ENCODE measurements around the gene ORAI1. TPM values are rescaled to one million over a fixed set of nuclear protein-coding genes. Genes with fewer than 3 reads are reported as not detected.
A peak's percentile ranks its signal among the peaks of the same experiment; 100 is the strongest.

ORAI1 gene
- total RNA-seq, result 10 to 100 TPM in 2 of 4 donors, 1 to 10 TPM in 2; 7.1 to 17.7 (median 13.5) TPM

DNA sequence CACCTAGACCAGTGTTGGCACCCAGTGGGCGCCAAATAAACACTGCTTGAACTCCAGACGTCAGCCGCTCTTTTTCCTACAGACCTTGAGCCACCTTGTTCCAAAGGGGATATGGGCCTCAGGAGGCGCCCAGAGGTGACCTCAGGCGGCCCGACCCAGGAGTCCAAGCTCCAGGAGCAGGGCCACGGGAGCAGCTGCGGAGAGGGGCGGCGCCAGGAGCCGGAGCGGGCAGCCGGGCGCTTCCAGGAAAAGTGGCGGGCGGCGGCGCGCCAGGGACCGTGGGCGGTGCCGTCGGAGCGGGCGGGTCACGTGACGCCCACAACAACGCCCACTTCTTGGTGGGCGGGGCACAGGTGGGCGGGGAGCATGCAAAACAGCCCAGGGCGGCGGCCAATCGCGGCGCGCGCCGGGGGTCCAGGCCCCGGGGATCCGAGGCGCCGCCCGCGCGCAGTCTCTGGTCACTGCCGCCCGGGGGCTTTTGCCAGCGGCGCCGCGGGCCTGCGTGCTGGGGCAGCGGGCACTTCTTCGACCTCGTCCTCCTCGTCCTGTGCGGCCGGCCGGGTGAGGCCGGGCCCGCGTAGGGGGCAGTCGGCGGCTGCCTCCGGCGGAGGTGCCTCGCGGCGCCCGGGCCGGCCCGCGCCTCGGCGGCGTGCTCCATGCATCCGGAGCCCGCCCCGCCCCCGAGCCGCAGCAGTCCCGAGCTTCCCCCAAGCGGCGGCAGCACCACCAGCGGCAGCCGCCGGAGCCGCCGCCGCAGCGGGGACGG lies at the start of gene ORAI1:
Gene ORAI1, plus strand, starts transcription at position 444 of the 766 bp plus-strand sequence.
- TF ChIP-seq EP300 (IDR thresholded peaks at IDR 0.05) (no peak), POLR2AphosphoS5 (IDR thresholded peaks at IDR 0.05) (peak; percentile 75 to 82), POLR2A (IDR thresholded peaks at IDR 0.05; ENCODE audit: low read depth) (peak; percentile 21)
- TF ChIP-seq, protein P1, sequence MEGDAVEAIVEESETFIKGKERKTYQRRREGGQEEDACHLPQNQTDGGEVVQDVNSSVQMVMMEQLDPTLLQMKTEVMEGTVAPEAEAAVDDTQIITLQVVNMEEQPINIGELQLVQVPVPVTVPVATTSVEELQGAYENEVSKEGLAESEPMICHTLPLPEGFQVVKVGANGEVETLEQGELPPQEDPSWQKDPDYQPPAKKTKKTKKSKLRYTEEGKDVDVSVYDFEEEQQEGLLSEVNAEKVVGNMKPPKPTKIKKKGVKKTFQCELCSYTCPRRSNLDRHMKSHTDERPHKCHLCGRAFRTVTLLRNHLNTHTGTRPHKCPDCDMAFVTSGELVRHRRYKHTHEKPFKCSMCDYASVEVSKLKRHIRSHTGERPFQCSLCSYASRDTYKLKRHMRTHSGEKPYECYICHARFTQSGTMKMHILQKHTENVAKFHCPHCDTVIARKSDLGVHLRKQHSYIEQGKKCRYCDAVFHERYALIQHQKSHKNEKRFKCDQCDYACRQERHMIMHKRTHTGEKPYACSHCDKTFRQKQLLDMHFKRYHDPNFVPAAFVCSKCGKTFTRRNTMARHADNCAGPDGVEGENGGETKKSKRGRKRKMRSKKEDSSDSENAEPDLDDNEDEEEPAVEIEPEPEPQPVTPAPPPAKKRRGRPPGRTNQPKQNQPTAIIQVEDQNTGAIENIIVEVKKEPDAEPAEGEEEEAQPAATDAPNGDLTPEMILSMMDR (IDR thresholded peaks at IDR 0.05), result peak in 2 of 3 experiments; percentile 31 to 42
- peak; percentile 98 for DNase-seq (ENCODE audit: extremely low spot score)
- Histone ChIP-seq H3K4me1 (peaks cover 33 to 60% (median 55%) of the 10 kb centered on the region in 4 donors), H3K9me3 (no peaks in the 10 kb centered on the region), H3K36me3 (no peaks in the 10 kb centered on the region), H3K27me3 (peaks cover 0 to 5% (median 0%) of the 10 kb centered on the region in 4 donors), H3K27ac (replicated peaks in 1 of 4) (peak within 1 kb of the TSS; percentile 84 to 98 (median 94)), H3K4me3 (peak within 1 kb of the TSS; percentile 62 to 91 (median 80))
- WGBS, result 27% methylated on average over 3 of the region's 92 CpGs
- intact Hi-C loops (cut with DNase I), result loop anchor here (5.0 kb wide), 2 partner anchors 46 to 61 kb away; no protein-coding TSS in a partner anchor

DNA sequence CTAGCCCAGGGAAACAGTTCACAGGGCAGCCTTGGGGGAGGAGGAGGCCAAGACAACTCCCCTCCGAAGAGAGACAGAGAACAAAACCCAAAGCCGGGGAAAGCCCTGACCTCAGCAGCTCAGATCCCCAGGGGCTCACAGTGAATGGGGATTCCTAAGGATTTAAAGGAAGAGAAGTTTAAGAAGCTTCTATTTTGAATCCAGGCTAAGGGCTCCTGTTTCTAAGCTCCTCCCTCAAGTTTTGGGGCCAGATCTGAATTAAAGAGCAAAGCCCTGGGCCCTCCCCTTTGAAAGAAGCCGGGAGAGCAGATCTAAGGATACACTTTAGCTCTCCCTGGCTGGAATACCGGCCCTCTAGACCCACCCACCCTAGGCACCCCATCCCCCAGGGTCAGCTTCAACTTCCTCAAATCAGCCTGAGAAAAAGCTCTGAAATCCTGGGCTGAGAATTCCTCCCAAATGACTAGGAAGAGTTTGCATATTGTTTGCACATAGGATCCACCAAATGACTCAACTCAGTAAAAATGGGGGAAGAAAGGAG lies 49.4 kb upstream of the ORAI1 start:
- 27% methylated on average over 4 of the region's 4 CpGs for WGBS
- no peak for DNase-seq (ENCODE audit: extremely low spot score)
- no peaks in the 10 kb centered on the region for H3K27me3 ChIP-seq
- no peak for TF ChIP-seq POLR2A (IDR thresholded peaks at IDR 0.05; ENCODE audit: low read depth)
- TF ChIP-seq, protein P1 (IDR thresholded peaks at IDR 0.05), result no peak
- no peak for TF ChIP-seq EP300 (IDR thresholded peaks at IDR 0.05)
- no peak for TF ChIP-seq POLR2AphosphoS5 (IDR thresholded peaks at IDR 0.05)
- no peak overlapping the region for H3K4me3 ChIP-seq
- peaks cover 0 to 28% (median 15%) of the 10 kb centered on the region in 4 donors for H3K36me3 ChIP-seq
- H3K4me1 ChIP-seq, result peaks cover 36 to 55% (median 48%) of the 10 kb centered on the region in 4 donors
- peak overlapping the region; percentile 84 to 93 (median 90) for H3K27ac ChIP-seq (replicated peaks in 1 of 4)
- no peaks in the 10 kb centered on the region for H3K9me3 ChIP-seq
- intact Hi-C loops (cut with DNase I), result no loop called here

GRCh38 chr12:121577443-121578180 lies 48.7 kb upstream of the ORAI1 start:
- Histone ChIP-seq H3K27ac (replicated peaks in 1 of 4) (peak overlapping the region; percentile 84 to 93 (median 90)), H3K36me3 (peaks cover 0 to 23% (median 15%) of the 10 kb centered on the region in 4 donors), H3K4me1 (peaks cover 40 to 62% (median 55%) of the 10 kb centered on the region in 4 donors), H3K4me3 (peak overlapping the region; percentile 65 to 90 (median 82)), H3K9me3 (no peaks in the 10 kb centered on the region), H3K27me3 (no peaks in the 10 kb centered on the region)
- intact Hi-C loops (cut with DNase I), result no loop called here
- TF ChIP-seq POLR2A (IDR thresholded peaks at IDR 0.05; ENCODE audit: low read depth) (no peak), POLR2AphosphoS5 (IDR thresholded peaks at IDR 0.05) (no peak), EP300 (IDR thresholded peaks at IDR 0.05) (no peak)
- TF ChIP-seq, protein P1 (IDR thresholded peaks at IDR 0.05), result no peak
- no peak for DNase-seq (ENCODE audit: extremely low spot score)
- WGBS, result 89% methylated on average over 9 of the region's 10 CpGs

GRCh38 chr12:121578230-121579189 lies 47.8 kb upstream of the ORAI1 start:
- Histone ChIP-seq H3K27ac (replicated peaks in 1 of 4) (peak overlapping the region; percentile 84 to 93 (median 90)), H3K4me1 (peaks cover 44 to 66% (median 58%) of the 10 kb centered on the region in 4 donors), H3K9me3 (no peaks in the 10 kb centered on the region), H3K36me3 (peaks cover 0 to 20% (median 15%) of the 10 kb centered on the region in 4 donors), H3K4me3 (peak overlapping the region; percentile 65 to 90 (median 82)), H3K27me3 (no peaks in the 10 kb centered on the region)
- intact Hi-C loops (cut with DNase I), result no loop called here
- DNase-seq (ENCODE audit: extremely low spot score), result no peak
- no peak for TF ChIP-seq POLR2AphosphoS5 (IDR thresholded peaks at IDR 0.05)
- TF ChIP-seq EP300 (IDR thresholded peaks at IDR 0.05), result no peak
- TF ChIP-seq, protein P1 (IDR thresholded peaks at IDR 0.05), result no peak
- no peak for TF ChIP-seq POLR2A (IDR thresholded peaks at IDR 0.05; ENCODE audit: low read depth)
- WGBS, result 26% methylated on average over 15 of the region's 77 CpGs
